ENCODE data around the gene RNASET2. TPM values are rescaled to one million over a fixed set of nuclear protein-coding genes. Genes with fewer than 3 reads are reported as not detected.

Gene RNASET2, protein sequence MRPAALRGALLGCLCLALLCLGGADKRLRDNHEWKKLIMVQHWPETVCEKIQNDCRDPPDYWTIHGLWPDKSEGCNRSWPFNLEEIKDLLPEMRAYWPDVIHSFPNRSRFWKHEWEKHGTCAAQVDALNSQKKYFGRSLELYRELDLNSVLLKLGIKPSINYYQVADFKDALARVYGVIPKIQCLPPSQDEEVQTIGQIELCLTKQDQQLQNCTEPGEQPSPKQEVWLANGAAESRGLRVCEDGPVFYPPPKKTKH
- total RNA-seq (18.0 and 24.7 TPM in 2 replicates), polyA plus RNA-seq (12.9 and 13.0 TPM in 2 replicates), polyA minus RNA-seq (ENCODE audit: low replicate concordance) (6.4 and 7.7 TPM in 2 replicates)
- 12.0 and 13.1 TPM in 2 replicates for polyA plus RNA-seq (2012)

DNA sequence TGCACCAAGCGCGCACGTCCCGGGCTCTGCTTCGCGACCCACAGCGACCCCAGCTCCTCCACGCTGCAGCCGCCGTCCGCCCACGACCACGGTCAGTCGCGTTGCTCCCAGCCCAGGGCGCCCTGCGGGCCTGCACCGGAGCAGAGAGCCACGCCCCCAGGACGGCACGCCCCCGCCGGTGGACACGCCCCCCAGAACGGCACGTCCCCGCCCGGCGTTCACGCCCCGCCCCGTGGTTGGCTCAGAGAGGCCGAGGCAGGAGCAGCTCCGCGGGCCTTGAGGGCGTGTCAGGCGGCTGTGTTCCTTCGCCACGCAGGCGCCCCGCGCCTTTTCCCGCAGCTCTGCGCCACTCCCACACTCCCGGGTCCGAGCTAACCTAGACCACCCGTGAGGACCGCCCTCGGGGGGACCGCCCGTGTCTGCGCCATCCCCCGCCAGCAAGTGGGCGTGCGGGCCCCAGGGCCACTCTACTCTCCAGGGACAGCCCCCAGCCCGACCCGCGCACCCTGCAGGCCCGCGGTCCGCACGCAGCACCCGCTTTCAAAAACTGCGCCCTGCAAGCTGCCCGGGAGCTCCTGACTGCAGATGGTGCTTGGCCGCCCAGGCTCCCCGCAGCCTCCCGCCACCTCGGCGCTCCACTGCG, at the start of gene RNASET2:
Gene RNASET2, minus strand, starts transcription at position 107 of the 643 bp plus-strand sequence. CDS start 368 bp downstream, outside the sequence.
- H3K9ac ChIP-seq (ENCODE audit: insufficient read depth, low read length) = peak within 1 kb of the TSS; percentile 68
- H2AFZ ChIP-seq (ENCODE audit: low read length) = peak within 1 kb of the TSS; percentile 84
- H3K4me2 ChIP-seq (ENCODE audit: extremely low read depth, insufficient read depth, low read length) = peak within 1 kb of the TSS; percentile 85
- TF ChIP-seq, protein P1, sequence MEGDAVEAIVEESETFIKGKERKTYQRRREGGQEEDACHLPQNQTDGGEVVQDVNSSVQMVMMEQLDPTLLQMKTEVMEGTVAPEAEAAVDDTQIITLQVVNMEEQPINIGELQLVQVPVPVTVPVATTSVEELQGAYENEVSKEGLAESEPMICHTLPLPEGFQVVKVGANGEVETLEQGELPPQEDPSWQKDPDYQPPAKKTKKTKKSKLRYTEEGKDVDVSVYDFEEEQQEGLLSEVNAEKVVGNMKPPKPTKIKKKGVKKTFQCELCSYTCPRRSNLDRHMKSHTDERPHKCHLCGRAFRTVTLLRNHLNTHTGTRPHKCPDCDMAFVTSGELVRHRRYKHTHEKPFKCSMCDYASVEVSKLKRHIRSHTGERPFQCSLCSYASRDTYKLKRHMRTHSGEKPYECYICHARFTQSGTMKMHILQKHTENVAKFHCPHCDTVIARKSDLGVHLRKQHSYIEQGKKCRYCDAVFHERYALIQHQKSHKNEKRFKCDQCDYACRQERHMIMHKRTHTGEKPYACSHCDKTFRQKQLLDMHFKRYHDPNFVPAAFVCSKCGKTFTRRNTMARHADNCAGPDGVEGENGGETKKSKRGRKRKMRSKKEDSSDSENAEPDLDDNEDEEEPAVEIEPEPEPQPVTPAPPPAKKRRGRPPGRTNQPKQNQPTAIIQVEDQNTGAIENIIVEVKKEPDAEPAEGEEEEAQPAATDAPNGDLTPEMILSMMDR (conservative IDR thresholded peaks at IDR 0.05 in 1 of 2, IDR thresholded peaks at IDR 0.05 in 1 of 2; ENCODE audit: low read depth in 1 of 2, low read length in 2 of 2) = no peak
- TF ChIP-seq EZH2 (IDR thresholded peaks at IDR 0.05; ENCODE audit: low read length, missing control alignments) = no peak
- H3K36me3 ChIP-seq (ENCODE audit: control insufficient read depth, insufficient read depth, low read length) = no peaks in the 10 kb centered on the region
- peak; percentile 83 to 85 for DNase-seq (ENCODE audit: low read depth in 2 of 2)
- H3K27me3 ChIP-seq (ENCODE audit: control insufficient read depth, insufficient read depth, low read length) = no peaks in the 10 kb centered on the region
- H3K9me3 ChIP-seq (ENCODE audit: control insufficient read depth, insufficient read depth, low read depth, low read length) = no peaks in the 10 kb centered on the region
- no peaks in the 10 kb centered on the region for H3K4me1 ChIP-seq (ENCODE audit: control insufficient read depth, extremely low read depth, insufficient read depth, low read length)
- H3K79me2 ChIP-seq (ENCODE audit: control insufficient read depth, insufficient read depth, low read length) = no peaks in the 10 kb centered on the region
- peak within 1 kb of the TSS; percentile 56 to 81 (median 77) for H3K4me3 ChIP-seq (replicated peaks in 1 of 4; ENCODE audit: control extremely low read depth in 1 of 4, insufficient read depth in 1 of 4, low read depth in 3 of 4, low read length in 4 of 4)
- H3K27ac ChIP-seq (ENCODE audit: insufficient read depth, low read length) = peak within 1 kb of the TSS; percentile 57
- H4K20me1 ChIP-seq (ENCODE audit: control insufficient read depth, extremely low read depth, insufficient read depth, low read length) = no peaks in the 10 kb centered on the region

DNA sequence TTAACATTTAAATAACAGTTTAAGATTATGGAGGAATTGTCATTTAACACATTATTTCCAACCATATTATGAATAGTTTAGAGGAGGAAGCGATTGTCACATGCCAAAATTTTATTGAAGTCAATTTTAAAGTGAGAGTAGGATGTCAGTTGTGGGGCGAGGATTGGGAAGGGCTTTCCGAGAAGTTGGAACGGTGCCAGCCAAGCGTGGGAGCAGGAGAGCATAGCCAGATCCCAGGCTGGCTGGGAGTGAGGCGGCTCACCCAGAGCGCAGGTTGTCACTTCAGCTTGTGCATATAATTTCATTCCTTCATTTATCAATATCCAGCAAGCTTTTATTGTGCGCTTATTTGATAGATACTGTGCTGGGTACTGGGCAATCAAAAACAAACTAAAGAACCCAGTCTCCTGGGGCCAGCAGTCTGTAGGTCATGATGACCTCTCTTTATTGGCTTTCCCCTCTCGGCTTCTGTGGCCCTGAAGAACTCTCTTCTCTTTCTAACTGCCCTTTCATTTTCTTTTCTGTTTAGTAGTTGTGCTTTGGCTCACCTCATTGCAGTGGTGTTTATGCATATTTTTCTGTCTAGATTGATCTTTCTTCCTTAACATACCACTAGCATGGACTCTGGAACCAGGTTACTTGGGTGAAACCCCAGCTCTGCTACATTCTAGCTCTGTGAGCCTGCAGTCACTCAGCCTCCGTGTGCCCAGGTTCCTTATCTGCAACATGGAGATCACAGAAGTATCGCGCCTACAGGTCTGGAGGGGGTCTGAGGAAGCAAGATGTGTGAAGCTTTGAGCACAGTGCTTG, 49.2 kb upstream of the RNASET2 start:
- Histone ChIP-seq H2AFZ (ENCODE audit: low read length) (no peak overlapping the region), H3K9me3 (ENCODE audit: control insufficient read depth, insufficient read depth, low read depth, low read length) (no peaks in the 10 kb centered on the region), H3K9ac (ENCODE audit: insufficient read depth, low read length) (no peak overlapping the region), H3K27ac (ENCODE audit: insufficient read depth, low read length) (no peak overlapping the region), H3K27me3 (ENCODE audit: control insufficient read depth, insufficient read depth, low read length) (no peaks in the 10 kb centered on the region), H3K4me1 (ENCODE audit: control insufficient read depth, extremely low read depth, insufficient read depth, low read length) (no peaks in the 10 kb centered on the region), H3K36me3 (ENCODE audit: control insufficient read depth, insufficient read depth, low read length) (peaks cover 4% of the 10 kb centered on the region), H3K79me2 (ENCODE audit: control insufficient read depth, insufficient read depth, low read length) (peaks cover 15% of the 10 kb centered on the region), H3K4me2 (ENCODE audit: extremely low read depth, insufficient read depth, low read length) (no peak overlapping the region), H4K20me1 (ENCODE audit: control insufficient read depth, extremely low read depth, insufficient read depth, low read length) (no peaks in the 10 kb centered on the region), H3K4me3 (replicated peaks in 1 of 4; ENCODE audit: control extremely low read depth in 1 of 4, insufficient read depth in 1 of 4, low read depth in 3 of 4, low read length in 4 of 4) (no peak overlapping the region)
- TF ChIP-seq, protein P1 (conservative IDR thresholded peaks at IDR 0.05 in 1 of 2, IDR thresholded peaks at IDR 0.05 in 1 of 2; ENCODE audit: low read depth in 1 of 2, low read length in 2 of 2) = no peak
- TF ChIP-seq EZH2 (IDR thresholded peaks at IDR 0.05; ENCODE audit: low read length, missing control alignments) = no peak
- peak in 1 of 2 donors; percentile 10 for DNase-seq (ENCODE audit: low read depth in 2 of 2)

DNA sequence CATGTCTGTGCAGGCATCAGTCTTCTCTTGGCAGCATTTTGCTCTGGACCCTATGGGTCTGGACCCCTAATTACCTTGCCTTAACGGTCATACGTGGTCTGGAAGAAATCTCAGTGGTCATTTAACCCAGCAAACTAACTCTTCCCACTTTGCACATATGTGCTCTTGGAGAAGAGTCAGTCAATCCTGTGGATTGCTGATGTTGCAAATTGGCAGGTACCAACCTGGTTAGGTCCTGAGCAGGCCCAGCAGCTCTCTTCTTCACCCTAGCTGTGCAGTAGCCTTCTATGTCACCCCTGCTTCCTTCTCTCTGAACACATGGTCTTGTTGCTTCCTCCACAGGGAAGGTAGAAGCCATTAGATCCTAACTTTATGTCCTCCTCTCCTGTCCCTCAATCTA, 44.4 kb upstream of the RNASET2 start:
- TF ChIP-seq, protein P1 (conservative IDR thresholded peaks at IDR 0.05 in 1 of 2, IDR thresholded peaks at IDR 0.05 in 1 of 2; ENCODE audit: low read depth in 1 of 2, low read length in 2 of 2) = no peak
- no peak for TF ChIP-seq EZH2 (IDR thresholded peaks at IDR 0.05; ENCODE audit: low read length, missing control alignments)
- peak overlapping the region in 2 of 4 experiments; percentile 77 to 87 for H3K4me3 ChIP-seq (replicated peaks in 1 of 4; ENCODE audit: control extremely low read depth in 1 of 4, insufficient read depth in 1 of 4, low read depth in 3 of 4, low read length in 4 of 4)
- no peaks in the 10 kb centered on the region for H3K27me3 ChIP-seq (ENCODE audit: control insufficient read depth, insufficient read depth, low read length)
- DNase-seq (ENCODE audit: low read depth in 2 of 2) = no peak
- peaks cover 4% of the 10 kb centered on the region for H3K4me1 ChIP-seq (ENCODE audit: control insufficient read depth, extremely low read depth, insufficient read depth, low read length)
- H3K36me3 ChIP-seq (ENCODE audit: control insufficient read depth, insufficient read depth, low read length) = peaks cover 2% of the 10 kb centered on the region
- no peak overlapping the region for H3K9ac ChIP-seq (ENCODE audit: insufficient read depth, low read length)
- peaks cover 43% of the 10 kb centered on the region for H3K79me2 ChIP-seq (ENCODE audit: control insufficient read depth, insufficient read depth, low read length)
- no peaks in the 10 kb centered on the region for H4K20me1 ChIP-seq (ENCODE audit: control insufficient read depth, extremely low read depth, insufficient read depth, low read length)
- H3K4me2 ChIP-seq (ENCODE audit: extremely low read depth, insufficient read depth, low read length) = peak overlapping the region; percentile 39
- no peak overlapping the region for H2AFZ ChIP-seq (ENCODE audit: low read length)
- no peaks in the 10 kb centered on the region for H3K9me3 ChIP-seq (ENCODE audit: control insufficient read depth, insufficient read depth, low read depth, low read length)
- H3K27ac ChIP-seq (ENCODE audit: insufficient read depth, low read length) = no peak overlapping the region
